AG08396 (cell line): ENCODE results near the gene GPR68.
"Not testable (repeated sequence)": the region's sequence is repeated elsewhere in the genome, so short reads cannot be mapped to it uniquely, and the experiment has no call there.

Experiments
- DNase-seq: peaks from one replicate; pipeline ENCODE4 v3.0.0; 2012; ENCODE audit warnings: low spot score, mixed read lengths

The GPR68 gene

GRCh38 chr14:91252871-91253794 is 8.6 kb upstream of the GPR68 start:
- peak; percentile 78 for DNase-seq

DNA sequence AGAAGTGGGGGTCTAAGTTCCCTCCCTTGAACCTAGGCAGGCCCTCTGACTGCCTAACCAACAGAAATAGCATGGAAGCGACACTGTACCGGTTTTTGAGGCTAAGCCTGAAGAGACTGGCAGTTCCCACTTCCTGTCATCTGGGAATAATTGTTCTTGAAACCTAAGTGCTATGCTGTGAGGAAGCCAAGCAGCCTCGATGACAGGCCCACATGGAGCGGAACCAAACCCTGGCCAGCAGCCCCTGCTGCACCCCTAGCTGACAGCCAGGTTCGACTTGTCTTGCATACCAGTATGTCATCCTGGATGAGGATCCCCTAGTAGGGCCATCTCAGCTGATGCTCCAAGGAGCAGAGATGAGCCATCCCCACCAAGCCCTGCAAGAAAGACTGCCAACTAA is 6.4 kb upstream of the GPR68 start:
- no peak for DNase-seq

DNA sequence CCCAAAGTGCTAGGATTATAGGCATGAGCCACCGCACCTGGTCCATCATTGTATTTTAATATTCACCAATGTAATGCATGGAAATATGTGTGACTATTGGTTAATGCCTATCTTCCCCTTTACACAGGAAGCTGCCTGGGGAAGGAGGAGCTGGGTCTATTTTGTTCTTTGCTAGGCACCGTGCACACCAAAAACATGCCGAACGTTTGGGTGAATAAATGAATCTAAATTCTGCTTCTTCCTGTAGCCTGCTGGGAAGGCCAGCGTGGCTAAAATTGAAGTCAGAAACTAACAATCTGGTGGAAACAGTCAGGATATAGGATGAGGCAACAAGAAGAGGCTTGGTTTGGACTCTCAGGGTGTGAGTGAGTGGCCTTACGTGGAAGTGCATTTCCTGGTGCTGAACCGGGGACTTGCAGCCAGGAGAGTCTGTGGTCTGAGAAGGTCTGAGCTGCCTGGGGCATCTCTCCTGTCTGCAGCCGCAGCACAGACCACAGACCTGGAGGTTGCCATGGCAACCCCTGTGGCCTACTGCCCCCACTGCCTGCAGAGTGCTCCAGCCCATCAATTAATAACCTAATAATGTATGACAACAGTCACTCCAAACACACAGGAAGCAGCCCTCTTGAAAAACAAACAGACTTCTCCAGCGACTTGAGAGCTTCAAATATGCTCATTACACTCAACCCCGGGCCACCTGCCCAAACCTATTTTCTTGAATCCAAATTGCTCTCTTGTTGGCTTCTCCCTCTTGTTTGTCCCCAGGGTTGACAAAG is 5.5 kb upstream of the GPR68 start:
- DNase-seq, result no peak

DNA sequence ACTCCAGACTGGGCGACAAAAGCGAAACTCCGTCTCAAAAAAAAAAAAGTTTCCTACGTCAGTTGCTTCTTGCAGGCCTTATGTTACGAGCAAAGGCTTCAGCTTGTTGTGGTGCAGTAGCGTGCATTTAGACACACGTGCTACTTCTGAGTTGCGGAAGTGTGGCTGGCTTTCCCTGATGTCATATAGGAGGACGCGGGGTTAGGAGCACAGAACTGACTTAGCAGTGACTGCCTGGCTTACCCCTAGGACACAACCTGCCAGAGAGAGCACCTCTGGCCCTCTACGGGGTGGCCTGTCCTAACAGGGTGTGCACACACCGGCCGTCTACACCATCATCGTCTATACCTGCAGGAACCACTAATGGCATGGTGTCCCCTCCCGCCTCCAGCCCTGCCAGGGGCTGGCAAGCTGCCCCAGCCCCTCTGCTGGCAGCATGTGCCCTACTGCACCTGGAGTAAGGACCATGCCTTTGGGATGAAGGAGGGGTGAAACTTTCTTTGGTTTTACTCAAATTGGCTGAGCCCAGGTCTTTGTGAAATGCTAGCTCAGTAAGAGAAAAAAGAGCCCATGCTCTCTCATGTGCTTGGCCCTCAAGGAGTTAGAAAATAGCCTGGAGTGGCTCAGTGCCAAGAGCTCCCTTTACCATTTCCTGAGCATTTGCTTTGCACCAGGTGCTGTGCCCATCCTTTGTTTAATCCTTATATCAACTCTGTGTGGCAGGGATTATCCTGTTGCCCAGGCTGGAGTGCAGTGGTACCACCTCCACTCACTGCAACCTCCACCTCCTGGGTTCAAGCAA is 1.7 kb upstream of the GPR68 start:
- no peak for DNase-seq

- DNase-seq, result not testable (repeated sequence)
These were observed 1.1 kb upstream of the GPR68 start for GRCh38 chr14:91245616-91246015.

- DNase-seq, result no peak
These were observed 525 bp upstream of the GPR68 start for GRCh38 chr14:91245029-91245428.

DNA sequence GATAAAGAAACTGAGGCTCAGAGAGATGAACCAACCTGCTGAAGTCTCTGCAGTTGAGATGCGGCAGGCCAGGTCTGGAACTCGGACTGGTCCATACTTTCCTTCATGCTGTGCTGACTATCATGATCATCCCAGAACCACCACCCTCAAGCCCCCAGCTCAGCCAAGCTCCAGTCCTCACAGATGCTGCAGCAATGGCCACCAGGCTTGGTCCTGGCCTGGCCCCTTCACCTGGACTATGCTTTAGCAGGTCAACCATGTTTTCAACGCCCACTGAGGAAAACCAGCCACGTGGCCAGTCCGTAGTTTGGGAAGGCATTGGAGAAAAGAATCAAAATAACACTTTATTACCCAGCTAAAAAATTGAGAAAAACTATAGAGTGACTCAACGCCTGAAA is 1.4 kb downstream of the GPR68 start:
- no peak for DNase-seq

DNA sequence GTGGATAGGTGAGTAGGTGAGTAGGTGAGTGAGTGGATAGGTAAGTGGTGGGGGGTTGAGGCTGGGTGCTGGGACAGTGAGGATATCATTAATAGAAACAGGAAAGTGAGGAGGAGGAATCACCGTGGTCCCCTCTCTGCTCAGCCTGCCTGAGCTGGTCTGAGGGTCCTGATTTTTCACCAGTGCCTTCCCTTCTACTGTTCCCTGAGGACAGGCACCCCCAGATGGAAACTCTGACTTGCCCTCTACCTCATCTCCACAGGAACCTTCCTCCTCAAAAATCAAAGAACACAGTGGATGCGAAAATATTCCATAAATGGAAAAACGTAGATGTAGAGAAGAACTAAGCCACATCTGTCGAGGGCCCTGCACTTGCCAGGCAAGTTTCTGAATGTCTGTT is 1.9 kb downstream of the GPR68 start:
- no peak for DNase-seq

- no peak for DNase-seq
These were observed 2.6 kb downstream of the GPR68 start for GRCh38 chr14:91241863-91242262.

DNA sequence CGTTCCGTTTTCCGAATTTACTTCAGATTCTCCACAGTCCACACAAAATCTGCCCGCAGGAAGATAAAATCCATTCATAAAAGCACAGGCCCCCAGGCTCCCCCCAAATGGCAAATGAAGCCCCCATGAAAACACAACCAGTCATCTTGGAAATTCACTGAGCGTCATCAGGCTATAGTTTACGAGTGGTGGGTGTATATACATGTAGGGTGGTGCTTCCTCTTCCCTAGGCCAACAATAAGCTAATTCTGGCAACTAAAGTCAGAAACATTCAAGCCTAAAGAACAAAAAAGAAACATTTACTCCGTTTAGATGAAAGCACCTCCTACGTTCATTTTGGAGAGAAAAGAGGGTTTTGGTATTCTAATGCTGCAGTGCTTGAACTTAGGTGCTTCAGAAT is 5.8 kb downstream of the GPR68 start:
- no peak for DNase-seq

DNA sequence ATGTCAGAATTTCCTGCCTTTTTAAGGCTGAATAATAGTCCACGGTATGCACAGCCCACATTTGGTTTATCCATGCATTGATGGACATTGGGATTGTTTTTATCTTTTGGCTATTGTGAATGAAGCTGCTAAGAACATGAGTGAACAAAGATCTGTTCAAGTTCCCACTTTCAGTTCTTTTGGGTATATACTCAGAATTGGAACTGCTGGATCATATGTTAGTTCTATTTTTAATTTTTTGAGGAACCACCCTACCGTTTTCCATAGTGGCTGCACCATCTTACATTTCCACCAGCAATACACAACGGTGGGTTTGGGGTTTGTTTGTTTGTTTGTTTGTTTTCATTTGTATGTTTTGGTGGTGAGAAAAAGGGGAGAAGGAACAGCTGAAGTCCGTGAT is 6.4 kb downstream of the GPR68 start:
- no peak for DNase-seq

DNA sequence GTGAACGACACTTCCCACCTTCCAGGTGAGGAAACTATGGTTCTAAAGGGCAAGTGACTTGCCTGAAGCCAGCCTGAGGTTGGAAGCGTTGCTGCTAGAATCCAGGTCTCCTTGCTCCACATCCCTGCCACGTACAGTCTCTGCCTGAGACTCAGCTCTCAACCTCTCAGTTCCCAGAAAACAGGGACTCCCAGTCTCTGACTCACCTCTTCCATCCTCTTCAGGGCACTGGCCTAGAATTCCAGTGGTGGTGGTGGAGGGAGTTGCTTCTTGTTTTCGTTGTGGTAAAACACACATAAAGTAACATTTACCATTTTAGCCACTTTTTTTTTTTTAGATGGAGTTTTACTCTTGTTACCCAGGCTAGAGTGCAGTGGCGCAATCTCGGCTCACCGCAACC is 7.3 kb downstream of the GPR68 start:
- peak; percentile 77 for DNase-seq

DNA sequence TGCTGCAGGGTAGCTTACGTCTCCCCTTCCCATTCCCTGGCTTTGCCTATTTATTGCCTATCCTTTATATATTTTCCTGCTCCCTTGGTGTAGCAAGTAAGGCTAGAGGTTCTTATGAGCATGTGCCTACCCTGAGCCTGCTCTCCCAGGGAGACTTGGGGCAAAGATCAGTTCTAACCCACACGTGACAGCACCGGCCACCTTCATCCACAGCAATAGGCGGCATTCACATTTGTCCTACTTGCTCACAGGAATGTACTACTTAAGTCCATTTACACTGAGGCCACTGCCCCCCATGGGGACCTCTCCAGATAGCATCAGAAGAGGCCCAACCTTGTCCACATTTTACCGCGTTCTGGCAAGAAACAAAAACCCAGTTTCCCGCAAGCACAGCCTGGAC is 8.7 kb downstream of the GPR68 start:
- DNase-seq, result no peak

GRCh38 chr14:91234791-91235114 is 9.8 kb downstream of the GPR68 start:
- no peak for DNase-seq

GRCh38 chr14:91233936-91234790 is 10.3 kb downstream of the GPR68 start:
- DNase-seq, result no peak

- DNase-seq, result no peak
These were observed 11.9 kb downstream of the GPR68 start for GRCh38 chr14:91232603-91233002.

- no peak for DNase-seq
These were observed 12.5 kb downstream of the GPR68 start for GRCh38 chr14:91232052-91232451.

DNA sequence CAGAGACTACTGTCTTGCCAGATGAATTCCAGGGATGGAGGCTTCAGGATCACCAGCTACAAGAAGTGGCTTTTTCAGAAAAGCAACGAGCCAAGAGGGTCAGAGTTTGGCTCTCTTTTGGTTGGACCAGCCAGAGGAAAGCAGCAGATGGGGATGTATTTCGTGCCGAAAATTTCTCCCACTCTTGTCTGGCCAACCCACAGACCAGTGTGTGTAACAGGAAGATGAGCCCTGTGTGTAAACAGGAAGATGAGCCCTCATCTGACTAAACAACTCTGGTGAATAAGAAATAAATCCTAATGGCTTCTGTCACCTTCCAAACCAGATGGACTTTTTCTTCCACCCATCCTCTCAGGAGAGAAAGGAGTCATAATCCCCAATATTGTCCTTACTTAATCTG is 13.1 kb downstream of the GPR68 start:
- no peak for DNase-seq

DNA sequence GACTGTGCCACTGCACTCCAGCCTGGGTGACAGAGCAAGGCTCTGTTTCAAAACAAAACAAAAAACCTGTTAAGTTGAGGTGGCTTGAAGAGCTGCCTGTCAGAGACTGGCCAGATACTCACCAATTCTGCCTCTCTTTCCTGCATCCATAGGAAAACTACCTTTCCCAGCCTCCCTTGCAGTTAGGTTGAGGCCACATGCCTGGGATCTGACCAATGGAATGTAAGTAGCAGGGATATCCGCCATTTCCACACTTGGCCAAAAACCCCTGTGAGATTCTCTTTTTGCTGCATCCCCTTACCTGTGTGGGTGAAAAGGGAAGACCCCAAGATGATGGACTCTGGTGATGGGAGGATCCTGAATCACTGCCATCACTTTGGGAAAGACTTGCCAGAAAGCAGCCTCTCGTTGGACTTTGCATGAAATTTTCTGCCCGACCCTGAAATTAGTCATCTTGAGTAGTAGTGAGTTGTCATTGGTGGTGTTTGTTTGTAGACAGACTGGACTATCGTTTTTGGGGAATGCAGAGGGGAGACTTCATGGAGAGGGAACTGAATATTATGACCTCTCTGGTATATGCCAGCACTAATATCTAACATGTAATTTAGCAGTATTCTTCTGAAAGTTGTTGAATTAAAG is 14.0 kb downstream of the GPR68 start:
- no peak for DNase-seq

GRCh38 chr14:91229743-91230200 is 14.7 kb downstream of the GPR68 start:
- DNase-seq, result no peak

DNA sequence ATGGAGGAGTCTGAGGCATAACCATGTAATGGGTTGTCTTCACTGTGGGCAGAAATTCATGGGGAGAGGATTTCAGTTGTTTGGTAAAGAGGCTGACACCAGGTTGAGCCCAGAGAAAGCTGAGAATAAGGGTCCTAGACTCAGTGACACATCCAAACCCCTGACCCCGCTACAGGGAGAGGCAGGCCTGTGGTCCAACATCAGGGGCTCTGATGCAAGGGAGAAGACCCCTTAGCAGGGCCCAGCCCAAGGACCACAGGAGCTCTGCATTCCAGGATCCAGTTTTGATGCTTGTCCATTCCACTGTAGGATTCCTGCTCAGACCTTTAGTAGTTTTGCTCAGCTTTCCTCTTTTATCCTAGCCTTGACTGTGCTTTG is 15.5 kb downstream of the GPR68 start:
- DNase-seq, result no peak
